Ascending aorta (tissue), 2 donors: ENCODE results near the gene RIN2. TPM values are rescaled to one million over a fixed set of nuclear protein-coding genes. Genes with fewer than 3 reads are reported as not detected.

Source experiments
- DNase-seq, 2 donors: peaks; one replicate each; pipeline ENCODE4 v3.0.0-alpha.2; 2019; ENCODE audit warnings: low spot score in 2 of 2
- H3K27ac ChIP-seq, 2 donors: fragments of 200-600 bp; sonication (generic); one replicate each; pipeline ENCODE4 v1.5.1; 2016 to 2017; ENCODE audit warnings: mild to moderate bottlenecking in 1 of 2
- H3K27me3 ChIP-seq: fragments of 200-600 bp; sonication (generic); one replicate; pipeline ENCODE4 v1.5.1; 2017
- H3K36me3 ChIP-seq, 2 donors: fragments of 200-600 bp; sonication (generic); one replicate each; pipeline ENCODE4 v1.5.1; 2016
- H3K4me1 ChIP-seq, 2 donors: fragments of 200-600 bp; sonication (generic); one replicate each; pipeline ENCODE4 v1.5.1; 2016 to 2017; ENCODE audit warnings: mild to moderate bottlenecking in 1 of 2
- H3K4me3 ChIP-seq, 2 donors: fragments of 200-600 bp; sonication (generic); one replicate each; pipeline ENCODE4 v1.5.1; 2016 to 2017; ENCODE audit warnings: mild to moderate bottlenecking in 1 of 2
- H3K9me3 ChIP-seq, 2 donors: fragments of 200-600 bp; sonication (generic); one replicate each; pipeline ENCODE4 v1.5.1; 2016
- intact Hi-C: fragments of 100-400 bp; cut with DNase I; formaldehyde crosslinking; loops from one replicate; pipeline ENCODE4 v1.15.1; 2023
- total RNA-seq: library from RNA; depleted of rRNA; stranded (reverse); fragments of >200 nt; gene quantifications from one replicate; pipeline ENCODE4 v1.1.0, GENCODE V29; 2016
- TF ChIP-seq, protein P1 (sequence below), 3 experiments: fragments of 200-600 bp in 2 of 3; fragments of 450-650 bp in 1 of 3; sonication (generic) in 2 of 3; IDR thresholded peaks; one replicate each; pipeline ENCODE4 v1.5.1; 2016 to 2019; ENCODE audit warnings: antibody characterized with exemption in 3 of 3, mild to moderate bottlenecking in 1 of 3, moderate library complexity in 1 of 3

Gene RIN2
- total RNA-seq, 1 donor from 2014 or later: 45.7 TPM

DNA sequence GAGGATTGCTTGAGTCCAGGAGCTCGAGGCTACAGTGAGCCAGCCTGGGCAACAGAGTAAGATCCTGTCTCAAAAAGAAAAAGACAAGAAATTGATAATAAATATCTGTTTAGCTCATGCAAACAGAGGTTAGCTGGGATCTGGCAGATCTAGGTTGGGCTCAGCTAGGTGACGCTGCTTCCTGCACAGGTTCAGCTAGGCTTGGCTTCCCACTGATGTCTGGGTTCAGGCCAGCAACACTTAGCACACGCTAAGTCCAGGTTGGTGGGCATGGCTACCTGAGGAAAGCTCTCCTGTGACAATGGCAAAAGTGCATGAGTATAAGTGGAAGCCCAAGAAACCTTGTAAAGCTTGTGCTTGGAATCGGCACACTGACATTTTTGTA lies 48.7 kb downstream of the RIN2 start:
- H3K4me1 ChIP-seq: peaks cover 7 to 8% of the 10 kb centered on the region in 2 donors
- no peaks in the 10 kb centered on the region for H3K9me3 ChIP-seq
- no peak for DNase-seq
- TF ChIP-seq, protein P1, sequence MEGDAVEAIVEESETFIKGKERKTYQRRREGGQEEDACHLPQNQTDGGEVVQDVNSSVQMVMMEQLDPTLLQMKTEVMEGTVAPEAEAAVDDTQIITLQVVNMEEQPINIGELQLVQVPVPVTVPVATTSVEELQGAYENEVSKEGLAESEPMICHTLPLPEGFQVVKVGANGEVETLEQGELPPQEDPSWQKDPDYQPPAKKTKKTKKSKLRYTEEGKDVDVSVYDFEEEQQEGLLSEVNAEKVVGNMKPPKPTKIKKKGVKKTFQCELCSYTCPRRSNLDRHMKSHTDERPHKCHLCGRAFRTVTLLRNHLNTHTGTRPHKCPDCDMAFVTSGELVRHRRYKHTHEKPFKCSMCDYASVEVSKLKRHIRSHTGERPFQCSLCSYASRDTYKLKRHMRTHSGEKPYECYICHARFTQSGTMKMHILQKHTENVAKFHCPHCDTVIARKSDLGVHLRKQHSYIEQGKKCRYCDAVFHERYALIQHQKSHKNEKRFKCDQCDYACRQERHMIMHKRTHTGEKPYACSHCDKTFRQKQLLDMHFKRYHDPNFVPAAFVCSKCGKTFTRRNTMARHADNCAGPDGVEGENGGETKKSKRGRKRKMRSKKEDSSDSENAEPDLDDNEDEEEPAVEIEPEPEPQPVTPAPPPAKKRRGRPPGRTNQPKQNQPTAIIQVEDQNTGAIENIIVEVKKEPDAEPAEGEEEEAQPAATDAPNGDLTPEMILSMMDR (IDR thresholded peaks at IDR 0.05): no peak
- no peak overlapping the region for H3K4me3 ChIP-seq
- peak overlapping the region; percentile 11 to 31 for H3K27ac ChIP-seq
- intact Hi-C loops: no loop called here
- H3K36me3 ChIP-seq: peaks cover 0 to 21% of the 10 kb centered on the region in 2 donors
- no peaks in the 10 kb centered on the region for H3K27me3 ChIP-seq

DNA sequence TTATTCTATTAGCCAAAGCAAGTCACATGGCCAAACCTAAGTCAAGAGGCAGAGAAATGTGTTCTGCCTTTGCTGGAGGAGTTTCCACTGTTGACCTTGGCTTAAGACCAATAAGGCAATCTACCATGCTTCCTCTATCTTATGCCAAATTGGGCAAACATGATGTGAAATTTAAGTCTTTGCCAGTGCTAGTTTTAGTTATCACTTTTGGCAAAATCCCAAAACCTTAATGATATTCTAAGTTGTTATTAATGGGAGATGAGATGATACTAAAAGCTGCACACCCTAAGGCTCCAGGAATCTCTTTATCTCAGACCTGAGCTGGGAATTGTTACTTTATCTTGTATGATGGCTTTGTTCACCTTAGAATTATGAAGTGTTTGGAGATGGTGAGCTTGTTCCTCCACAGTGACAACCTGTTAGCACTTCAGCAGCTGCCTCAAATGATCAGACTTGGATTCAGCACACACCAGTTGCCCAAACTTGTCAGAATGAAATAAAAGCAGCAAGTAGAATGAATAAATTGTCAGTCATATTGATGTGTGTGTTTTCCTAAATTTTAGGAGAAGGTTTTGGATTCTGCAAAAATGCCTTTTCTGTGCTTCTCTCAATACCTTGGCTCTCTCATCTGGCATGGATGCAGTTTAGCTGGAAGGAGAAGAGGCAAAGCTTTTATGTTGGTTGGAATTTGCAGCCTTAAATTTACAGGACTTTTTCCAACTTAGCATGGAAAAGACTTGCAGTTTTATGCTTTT lies 49.3 kb downstream of the RIN2 start:
- no peaks in the 10 kb centered on the region for H3K27me3 ChIP-seq
- no peak for DNase-seq
- intact Hi-C loops: no loop called here
- H3K9me3 ChIP-seq: no peaks in the 10 kb centered on the region
- H3K36me3 ChIP-seq: peaks cover 0 to 16% of the 10 kb centered on the region in 2 donors
- H3K4me1 ChIP-seq: peaks cover 7 to 8% of the 10 kb centered on the region in 2 donors
- H3K27ac ChIP-seq: peak overlapping the region in 1 of 2 donors; percentile 11
- H3K4me3 ChIP-seq: no peak overlapping the region
- TF ChIP-seq, protein P1 (IDR thresholded peaks at IDR 0.05): no peak
